HG03558 (cell line): Measurements from ENCODE around the gene B3GALT4.

ENCODE experiments used
- ATAC-seq: cut with Tn5 transposase; IDR thresholded peaks from one replicate; pipeline ENCODE4 v1.9.1; 2021; ENCODE audit warnings: moderate number of reproducible peaks; ENCODE audit not compliant: unreplicated experiment; ENCODE audit errors: extremely low read depth

The B3GALT4 gene

GRCh38 chr6:33313105-33313708 is 36.3 kb downstream of the B3GALT4 start:
- ATAC-seq = no peak

- ATAC-seq = no peak
These were observed 37.0 kb downstream of the B3GALT4 start, which contains the start of gene TAPBP for GRCh38 chr6:33313709-33314514. Gene TAPBP (minus strand): TSS chr6:33314078. CDS start chr6:33314041, 37 bp downstream.

GRCh38 chr6:33314515-33314942 is 37.6 kb downstream of the B3GALT4 start:
- no peak for ATAC-seq

DNA sequence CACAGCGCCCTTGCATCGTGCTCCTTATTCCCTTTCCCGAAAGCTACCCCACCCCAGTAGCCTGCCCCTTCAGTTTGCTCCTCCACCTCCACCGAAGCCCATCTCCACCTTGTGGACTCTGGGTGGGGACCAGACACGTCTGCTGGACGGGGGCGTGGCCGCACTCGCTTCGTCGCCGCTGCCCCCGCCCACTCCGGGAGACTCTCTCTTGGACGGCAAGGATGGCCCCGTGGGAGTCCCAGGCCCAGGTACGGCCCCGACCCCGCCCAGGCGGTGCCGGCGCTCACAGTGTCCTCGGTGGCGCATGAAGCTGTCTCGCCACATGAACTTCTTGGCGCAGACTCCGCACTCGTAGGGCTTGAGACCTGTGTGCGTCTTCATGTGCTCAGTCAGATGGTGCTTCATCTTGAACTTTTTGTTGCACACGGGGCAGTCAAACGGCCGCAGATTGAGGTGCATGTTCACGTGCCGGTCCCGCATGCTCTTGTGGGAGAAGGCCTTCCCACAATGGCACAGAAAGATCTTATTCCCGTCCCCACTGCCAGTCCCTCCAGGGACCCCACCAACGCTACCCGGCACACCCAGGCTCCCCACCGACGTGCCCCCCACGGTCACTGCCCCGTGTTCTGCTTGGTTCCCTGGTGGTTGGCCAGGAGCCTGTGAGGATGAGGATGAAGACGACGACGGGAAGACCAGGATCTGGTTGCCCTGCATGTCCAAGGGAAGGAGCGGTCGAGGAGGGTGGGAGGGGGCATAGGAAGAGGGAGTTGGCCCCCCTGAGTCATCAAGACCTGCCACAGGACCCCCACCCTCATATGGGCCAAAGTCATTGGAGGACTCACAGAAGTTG is 38.2 kb downstream of the B3GALT4 start:
- no peak for ATAC-seq

DNA sequence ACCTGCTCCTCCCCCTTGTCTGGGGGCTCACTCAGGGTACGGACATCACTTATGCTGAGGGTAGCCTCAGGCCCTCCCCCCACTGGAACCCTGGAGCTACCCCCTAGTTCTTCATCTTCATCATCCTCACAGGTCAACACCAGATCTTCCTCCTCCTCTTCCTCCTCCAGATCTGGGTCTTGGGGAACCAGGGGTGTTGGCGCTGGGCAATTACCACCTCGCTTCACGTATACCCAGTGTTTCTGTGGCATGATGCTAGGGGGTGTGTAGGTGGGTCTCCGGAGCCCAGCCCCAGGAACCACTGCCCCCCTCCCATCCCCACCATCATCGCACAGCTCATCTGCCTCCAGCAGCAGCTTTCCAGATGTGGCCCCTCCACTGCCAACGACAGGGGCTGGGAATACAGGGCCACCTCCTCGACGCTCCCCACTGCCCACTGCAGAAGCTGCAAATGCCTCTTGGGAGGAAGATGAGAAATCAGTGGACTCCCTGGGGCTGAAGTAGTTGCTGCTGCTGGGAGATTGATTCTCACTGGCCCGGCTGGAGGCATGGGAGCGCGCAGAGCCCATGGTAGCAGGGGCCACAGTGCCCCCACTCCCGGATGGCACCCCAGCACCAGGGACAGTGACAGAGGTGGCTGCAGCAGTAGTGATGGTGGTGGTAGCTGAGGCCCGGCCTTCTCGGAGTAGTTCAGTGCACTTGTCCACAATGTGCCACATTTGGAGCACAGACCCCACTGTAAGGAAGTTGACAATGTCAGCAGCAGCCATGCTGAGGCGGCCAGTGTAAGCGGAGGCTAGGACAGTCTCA is 39.1 kb downstream of the B3GALT4 start:
- no peak for ATAC-seq

- ATAC-seq = no peak
These were observed 39.9 kb downstream of the B3GALT4 start for GRCh38 chr6:33316603-33317418.

GRCh38 chr6:33317419-33317668 is 40.4 kb downstream of the B3GALT4 start:
- ATAC-seq = no peak

DNA sequence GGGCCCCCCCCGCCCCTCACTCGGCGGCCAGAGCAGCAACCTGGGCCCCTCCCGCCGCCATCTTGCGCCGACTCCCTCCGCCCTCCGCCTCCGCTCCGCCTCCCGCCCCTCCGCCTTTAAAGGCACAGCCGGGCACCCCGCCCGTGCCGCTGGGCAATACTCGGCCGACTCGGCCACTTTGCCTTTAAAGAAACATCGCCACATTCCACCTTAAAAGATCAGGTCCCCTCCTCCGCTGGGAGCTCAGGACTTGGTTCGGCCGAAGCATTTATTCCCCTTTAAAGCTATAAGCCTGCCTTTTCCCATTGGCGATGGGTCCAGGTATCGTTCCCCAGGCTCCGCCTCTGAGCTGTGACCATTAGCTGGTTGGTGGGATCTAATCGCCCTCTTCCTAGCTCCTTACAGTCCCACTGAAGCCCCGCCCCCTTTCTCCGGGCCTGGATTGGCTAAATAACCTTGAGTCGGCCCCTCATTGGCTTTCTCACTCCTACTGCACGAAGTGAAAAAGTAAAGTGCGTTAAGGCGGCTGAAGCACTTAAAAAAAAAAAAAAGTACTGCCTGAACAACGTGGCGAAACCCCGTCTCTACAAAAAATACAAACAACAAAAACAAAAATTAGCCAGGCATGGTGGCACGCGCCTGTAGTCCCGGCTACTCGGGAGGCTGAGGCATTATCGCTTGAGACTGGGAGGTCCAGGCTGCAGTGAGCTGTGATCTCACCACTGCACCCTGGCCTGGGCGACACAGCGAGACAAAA is 40.9 kb downstream of the B3GALT4 start, which contains the start of gene ZBTB22:
TSS of gene ZBTB22 (minus strand) at position 76 of the 757 bp plus-strand sequence. CDS start 828 bp downstream, outside the sequence.
- ATAC-seq = no peak

DNA sequence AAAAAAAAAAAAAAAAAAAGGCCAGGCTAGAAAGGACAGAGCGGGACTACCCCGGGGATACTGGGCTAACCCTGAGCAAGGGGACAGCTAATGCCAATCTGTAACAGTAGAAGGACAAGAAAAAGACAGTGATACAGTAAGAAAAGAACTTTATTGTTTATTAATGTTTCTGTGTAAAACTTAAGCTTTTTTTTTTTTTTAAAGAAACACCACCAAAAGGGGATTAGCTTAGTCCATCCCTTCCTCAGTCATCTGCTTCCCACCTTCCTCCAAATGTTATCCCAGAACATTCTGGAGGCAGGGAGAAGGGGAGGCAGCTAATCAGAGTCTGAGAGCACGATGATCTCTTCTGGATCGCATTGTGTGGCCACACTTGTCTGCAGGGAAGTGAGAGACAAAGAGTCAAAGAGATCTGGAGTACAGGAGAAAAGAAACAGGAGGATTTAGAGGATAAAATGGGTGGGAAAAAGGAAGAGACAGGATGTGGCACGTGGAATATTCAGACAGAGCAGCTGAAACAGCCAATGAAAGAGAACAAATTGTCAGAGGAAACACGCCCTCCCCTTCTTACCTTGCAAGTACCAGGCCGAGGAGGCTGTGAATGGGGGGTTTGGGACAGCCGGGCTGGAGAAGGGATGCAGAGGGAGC is 41.6 kb downstream of the B3GALT4 start:
- no peak for ATAC-seq

GRCh38 chr6:33319939-33320314 is 43.0 kb downstream of the B3GALT4 start:
- ATAC-seq = no peak

DNA sequence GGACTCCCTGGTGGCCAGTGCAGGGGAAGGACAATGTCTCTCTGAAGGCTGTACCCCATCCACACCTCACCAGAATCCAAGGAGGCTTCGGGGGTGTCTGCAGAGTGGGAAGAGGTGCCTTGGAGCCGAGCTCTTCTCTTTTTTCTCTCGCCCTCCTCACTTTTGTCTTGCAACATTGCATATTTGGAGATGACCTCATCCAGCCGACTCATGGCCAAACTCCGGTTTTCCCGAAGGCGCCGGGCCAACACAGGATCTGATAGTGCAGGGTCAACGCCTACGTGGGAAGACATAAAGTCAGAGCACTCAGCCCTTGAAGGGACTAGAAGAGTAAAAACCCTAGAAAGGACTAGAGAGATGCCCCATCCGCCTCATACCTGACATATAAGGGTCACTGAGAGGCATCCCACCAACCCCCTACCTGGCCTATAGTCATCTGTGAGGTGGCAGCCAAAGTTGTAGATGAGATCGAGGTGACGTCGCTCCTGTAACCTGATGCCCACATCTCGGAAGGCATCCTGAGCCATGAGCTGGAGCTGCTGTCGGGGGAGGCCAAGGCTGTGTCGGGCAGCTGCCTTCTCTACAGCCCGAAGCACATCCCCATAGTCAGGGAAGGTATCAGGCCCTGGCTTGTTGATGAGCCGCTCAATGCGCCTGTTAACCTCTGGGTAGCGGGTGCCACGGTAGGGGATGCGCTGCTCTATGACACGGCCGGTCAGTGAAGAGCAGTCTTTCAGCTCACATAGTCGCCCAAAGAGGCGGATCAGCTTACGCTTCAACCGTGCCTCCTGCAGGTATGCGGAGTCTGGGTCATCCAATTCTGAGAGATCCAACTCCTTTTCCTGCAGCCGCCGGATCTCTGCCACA is 43.6 kb downstream of the B3GALT4 start:
- ATAC-seq = no peak

GRCh38 chr6:33321227-33321626 is 44.3 kb downstream of the B3GALT4 start:
- ATAC-seq = no peak

DNA sequence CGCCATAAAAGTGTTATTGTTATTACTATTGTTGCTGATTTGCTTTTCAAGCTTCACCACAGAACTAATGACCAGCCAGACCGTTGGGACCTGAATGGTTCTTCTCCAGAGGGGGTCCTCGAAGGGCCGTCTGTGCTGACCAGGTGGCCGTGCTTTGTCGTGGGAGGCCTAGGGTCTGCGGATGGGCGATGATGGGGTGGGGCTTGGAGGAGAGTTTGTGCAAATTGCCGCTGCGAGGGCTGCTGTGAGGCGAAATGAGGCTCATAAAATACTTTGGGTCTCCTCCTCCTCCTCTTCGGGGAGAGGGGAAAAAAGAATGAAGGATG is 46.7 kb downstream of the B3GALT4 start:
- ATAC-seq = no peak

- ATAC-seq = no peak
These were observed 47.2 kb downstream of the B3GALT4 start for GRCh38 chr6:33324125-33324524.
